Measurements from ENCODE around the gene RAPGEF4.

- TF ChIP-seq, protein P1, sequence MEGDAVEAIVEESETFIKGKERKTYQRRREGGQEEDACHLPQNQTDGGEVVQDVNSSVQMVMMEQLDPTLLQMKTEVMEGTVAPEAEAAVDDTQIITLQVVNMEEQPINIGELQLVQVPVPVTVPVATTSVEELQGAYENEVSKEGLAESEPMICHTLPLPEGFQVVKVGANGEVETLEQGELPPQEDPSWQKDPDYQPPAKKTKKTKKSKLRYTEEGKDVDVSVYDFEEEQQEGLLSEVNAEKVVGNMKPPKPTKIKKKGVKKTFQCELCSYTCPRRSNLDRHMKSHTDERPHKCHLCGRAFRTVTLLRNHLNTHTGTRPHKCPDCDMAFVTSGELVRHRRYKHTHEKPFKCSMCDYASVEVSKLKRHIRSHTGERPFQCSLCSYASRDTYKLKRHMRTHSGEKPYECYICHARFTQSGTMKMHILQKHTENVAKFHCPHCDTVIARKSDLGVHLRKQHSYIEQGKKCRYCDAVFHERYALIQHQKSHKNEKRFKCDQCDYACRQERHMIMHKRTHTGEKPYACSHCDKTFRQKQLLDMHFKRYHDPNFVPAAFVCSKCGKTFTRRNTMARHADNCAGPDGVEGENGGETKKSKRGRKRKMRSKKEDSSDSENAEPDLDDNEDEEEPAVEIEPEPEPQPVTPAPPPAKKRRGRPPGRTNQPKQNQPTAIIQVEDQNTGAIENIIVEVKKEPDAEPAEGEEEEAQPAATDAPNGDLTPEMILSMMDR (IDR thresholded peaks at IDR 0.05; ENCODE audit: low read depth, low read length), result no peak
- no peak for TF ChIP-seq EZH2phosphoT487 (IDR thresholded peaks at IDR 0.05; ENCODE audit: low read depth)
Observed at GRCh38 chr2:172929644-172930043, 194.0 kb downstream of the RAPGEF4 start.
